SK-N-SH (cell line): ENCODE data around the gene AXIN1. TPM values are rescaled to one million over a fixed set of nuclear protein-coding genes. Genes with fewer than 3 reads are reported as not detected.

Source experiments
- CTCF ChIA-PET: fragments of 300-600, 350-600 bp; formaldehyde crosslinking; extraction: SDS; loops from one replicate; lab custom pipeline; 2021; lab: Yijun Ruan, JAX
- POLR2A ChIA-PET: fragments of 350-600 bp; sonication (Branson Sonifier 250); formaldehyde crosslinking; extraction: SDS; loops from one replicate; lab custom pipeline; 2020; ENCODE audit warnings: antibody characterized with exemption, inconsistent platforms; lab: Yijun Ruan, JAX
- DNase-seq: peaks from one replicate; pipeline ENCODE4 v3.0.0; 2012
- H2AFZ ChIP-seq: fragments of 200-600 bp; sonication (generic); 2 replicates; pipeline ENCODE4 v1.8.1; 2016; ENCODE audit warnings: antibody characterized with exemption, mild to moderate bottlenecking, low read depth
- H3F3A ChIP-seq: fragments of 200-600 bp; sonication (generic); replicated peaks from 2 replicates; pipeline ENCODE3; 2016; ENCODE audit warnings: antibody characterized with exemption, mild to moderate bottlenecking; ENCODE audit not compliant: insufficient read depth
- H3K27ac ChIP-seq, 2 experiments: fragments of 200-500 bp in 1 of 2; fragments of 200-600 bp in 1 of 2; sonication (Bioruptor generic) in 1 of 2; sonication (generic), shearing (Covaris generic) in 1 of 2; 2 replicates each; pipeline versions ENCODE4 v1.5.1 to v1.6.1; 2014 to 2016; ENCODE audit warnings: low read depth in 2 of 2, inconsistent platforms in 1 of 2, low read length in 1 of 2, mild to moderate bottlenecking in 1 of 2, mixed read lengths in 1 of 2
- H3K27me3 ChIP-seq: fragments of 200-600 bp; sonication (generic), shearing (Covaris generic); 2 replicates; pipeline ENCODE4 v1.6.1; 2016; ENCODE audit warnings: mixed run types; ENCODE audit not compliant: insufficient read depth
- H3K36me3 ChIP-seq, 2 experiments: fragments of 200-500 bp in 1 of 2; fragments of 200-600 bp in 1 of 2; sonication (Bioruptor generic) in 1 of 2; sonication (generic) in 1 of 2; replicated peaks in 1 of 2; 2 replicates each; pipeline versions ENCODE3 to v1.5.1; 2014 to 2016; ENCODE audit warnings: low read length in 1 of 2, mild to moderate bottlenecking in 1 of 2; ENCODE audit not compliant: insufficient read depth in 2 of 2, control insufficient read depth in 1 of 2
- H3K4me1 ChIP-seq, 2 experiments: fragments of 200-500 bp in 1 of 2; fragments of 200-600 bp in 1 of 2; sonication (Bioruptor generic) in 1 of 2; sonication (generic), shearing (Covaris generic) in 1 of 2; 2 replicates each; pipeline versions ENCODE4 v1.5.1 to v1.6.1; 2014 to 2016; ENCODE audit warnings: low read depth in 1 of 2, low read length in 1 of 2, mixed run types in 1 of 2; ENCODE audit not compliant: insufficient read depth in 2 of 2, control insufficient read depth in 1 of 2
- H3K4me2 ChIP-seq: fragments of 200-600 bp; sonication (generic), shearing (Covaris generic); 2 replicates; pipeline ENCODE4 v1.6.1; 2017; ENCODE audit warnings: mixed run types
- H3K4me3 ChIP-seq, 2 experiments: fragments of 200-500 bp in 1 of 2; fragments of 200-600 bp in 1 of 2; sonication (Bioruptor generic) in 1 of 2; sonication (generic), shearing (Covaris generic) in 1 of 2; 2 replicates each; pipeline versions ENCODE4 v1.5.1 to v1.8.1; 2014 to 2016; ENCODE audit warnings: low read depth in 2 of 2, inconsistent platforms in 1 of 2, low read length in 1 of 2, mild to moderate bottlenecking in 1 of 2, mixed read lengths in 1 of 2, moderate library complexity in 1 of 2
- H3K79me2 ChIP-seq: fragments of 200-600 bp; sonication (generic); 2 replicates; pipeline ENCODE4 v1.8.1; 2017; ENCODE audit warnings: mild to moderate bottlenecking; ENCODE audit not compliant: insufficient read depth
- H3K9ac ChIP-seq: fragments of 200-600 bp; sonication (generic); 2 replicates; pipeline ENCODE4 v1.6.1; 2017; ENCODE audit warnings: mixed run types
- H3K9me2 ChIP-seq: fragments of 200-600 bp; sonication (generic); 2 replicates; pipeline ENCODE4 v1.6.1; 2017; ENCODE audit warnings: mixed run types
- H3K9me3 ChIP-seq: fragments of 200-600 bp; sonication (generic); 2 replicates; pipeline ENCODE4 v1.6.1; 2017; ENCODE audit warnings: mixed run types, mild to moderate bottlenecking, moderate library complexity
- H4K20me1 ChIP-seq: fragments of 200-600 bp; sonication (generic); 2 replicates; pipeline ENCODE4 v1.6.1; 2017; ENCODE audit warnings: mild to moderate bottlenecking, mixed run types; ENCODE audit not compliant: insufficient read depth
- CHD2 ChIP-seq: fragments of 150-350 bp; IDR thresholded peaks from 2 replicates; pipeline ENCODE4 v1.6.1; 2018; ENCODE audit warnings: low read length; ENCODE audit not compliant: partially characterized antibody
- ELF1 ChIP-seq: IDR thresholded peaks from 2 replicates; pipeline ENCODE4 v1.4.0; 2012
- EZH2phosphoT487 ChIP-seq: fragments of 200-600 bp; sonication (generic); IDR thresholded peaks from 2 replicates; pipeline ENCODE4 v1.6.1; 2017; ENCODE audit warnings: low read depth, mixed run types, mild to moderate bottlenecking, antibody characterized with exemption, moderate library complexity, borderline replicate concordance
- FOXJ3 ChIP-seq: sonication (generic); formaldehyde crosslinking; IDR thresholded peaks from 2 replicates; pipeline ENCODE4 v1.5.1; 2020; ENCODE audit warnings: mild to moderate bottlenecking, missing genetic modification reagents
- FOXM1 ChIP-seq: IDR thresholded peaks from 2 replicates; pipeline ENCODE4 v1.4.0; 2012; ENCODE audit warnings: low read depth, mild to moderate bottlenecking
- GABPA ChIP-seq: IDR thresholded peaks from 2 replicates; pipeline ENCODE4 v1.4.0; 2012; ENCODE audit warnings: low read depth, mild to moderate bottlenecking
- GATA2 ChIP-seq: sonication (generic); formaldehyde crosslinking; IDR thresholded peaks from 2 replicates; pipeline ENCODE4 v1.5.0; 2020; ENCODE audit warnings: mild to moderate bottlenecking, missing genetic modification reagents
- MAX ChIP-seq: IDR thresholded peaks from 2 replicates; pipeline ENCODE4 v1.4.0; 2012; ENCODE audit warnings: low read depth
- MXI1 ChIP-seq: IDR thresholded peaks from 2 replicates; pipeline ENCODE4 v1.6.1; 2012; ENCODE audit warnings: mild to moderate bottlenecking, low read depth, low read length, improper control_type of control experiment
- NFIC ChIP-seq: IDR thresholded peaks from 2 replicates; pipeline ENCODE4 v1.4.0; 2012; ENCODE audit warnings: borderline replicate concordance
- PBX3 ChIP-seq: IDR thresholded peaks from 2 replicates; pipeline ENCODE4; 2012
- RFX5 ChIP-seq: IDR thresholded peaks from 2 replicates; pipeline ENCODE4 v1.6.1; 2012; ENCODE audit warnings: mild to moderate bottlenecking, improper control_type of control experiment, low read length
- SMC3 ChIP-seq: IDR thresholded peaks from 2 replicates; pipeline ENCODE4 v1.6.1; 2012; ENCODE audit warnings: low read depth, low read length, improper control_type of control experiment
- TCF12 ChIP-seq: IDR thresholded peaks from 2 replicates; pipeline ENCODE4 v1.4.0; 2012
- ZBTB33 ChIP-seq: IDR thresholded peaks from 2 replicates; pipeline ENCODE4 v1.4.0; 2012; ENCODE audit warnings: low read depth, borderline replicate concordance
- WGBS: methylation state at CpG from one replicate; pipeline ENCODE4 v1.1.6; 2017; ENCODE audit warnings: low lambda C conversion rate; 5-methylcytosine and 5-hydroxymethylcytosine counted together
- polyA plus RNA-seq, 3 experiments: library from polyadenylated mRNA; depleted of rRNA; stranded (reverse); fragments of >200 nt; gene quantifications; 2 replicates each; pipeline ENCODE4 v1.2.3, GENCODE V29; 2012

Gene AXIN1
- polyA plus RNA-seq, 1 of the 3 experiments (the other 2 are of a cell fraction), result 19.9 TPM

GRCh38 chr16:243348-243747, 109.2 kb downstream of the AXIN1 start (continued):
- no peak for TF ChIP-seq MAX
- TF ChIP-seq FOXM1, result no peak
- no peak for TF ChIP-seq RFX5
- no peak for TF ChIP-seq SMC3
- TF ChIP-seq GABPA, result no peak
- TF ChIP-seq, all 33 proteins: peak for 0

GRCh38 chr16:242281-242680, 110.2 kb downstream of the AXIN1 start:
- Histone ChIP-seq H3K79me2 (peaks cover 47% of the 10 kb centered on the region), H3K4me1 (no peaks in the 10 kb centered on the region), H3K4me2 (no peak overlapping the region), H3K4me3 (no peak overlapping the region), H2AFZ (no peak overlapping the region), H3K27me3 (no peaks in the 10 kb centered on the region), H3K27ac (no peak overlapping the region), H3K9ac (no peak overlapping the region), H3K9me2 (no peaks in the 10 kb centered on the region), H3K9me3 (no peaks in the 10 kb centered on the region), H4K20me1 (no peaks in the 10 kb centered on the region), H3F3A (no peaks in the 10 kb centered on the region), H3K36me3 (no peaks in the 10 kb centered on the region)
- CTCF ChIA-PET, result interaction anchor here (1.1 kb wide), 1 partner anchor 135 kb away, joined by 3 read pairs; no protein-coding TSS in a partner anchor
- DNase-seq, result no peak
- 93% methylated on average over 10 of the region's 10 CpGs for WGBS
- POLR2A ChIA-PET, result no interaction called here
- TF ChIP-seq TCF12 (no peak), CHD2 (no peak), FOXM1 (no peak), GATA2 (CRISPR knock-in tag) (no peak), ELF1 (no peak)

GRCh38 chr16:240559-240958, 112.0 kb downstream of the AXIN1 start:
- DNase-seq, result no peak
- no peak overlapping the region for H3K27ac ChIP-seq
- ChIA-PET POLR2A (no interaction called here), CTCF (interaction anchor here (1.5 to 1.6 kb wide), 3 partner anchors 9 to 122 kb away, joined by 4 to 9 read pairs (median 6); partner anchors contain the start of gene HBQ1)
- WGBS, result 94% methylated on average over 8 of the region's 8 CpGs
- no peaks in the 10 kb centered on the region for H3K4me1 ChIP-seq
- H3K4me3 ChIP-seq, result no peak overlapping the region
- peaks cover 49% of the 10 kb centered on the region for H3K79me2 ChIP-seq
- no peak overlapping the region for H3K9ac ChIP-seq
- TF ChIP-seq PBX3 (no peak), FOXJ3 (CRISPR knock-in tag) (no peak)
- peaks cover 6% of the 10 kb centered on the region for H3F3A ChIP-seq
- H3K36me3 ChIP-seq, result no peaks in the 10 kb centered on the region
- H3K9me3 ChIP-seq, result no peaks in the 10 kb centered on the region
- H4K20me1 ChIP-seq, result no peaks in the 10 kb centered on the region
- no peaks in the 10 kb centered on the region for H3K9me2 ChIP-seq
- no peak overlapping the region for H3K4me2 ChIP-seq
- no peak overlapping the region for H2AFZ ChIP-seq
- no peaks in the 10 kb centered on the region for H3K27me3 ChIP-seq

- POLR2A ChIA-PET, result no interaction called here
- CTCF ChIA-PET, result interaction anchor here (1.5 to 1.6 kb wide), 3 partner anchors 9 to 123 kb away, joined by 4 to 9 read pairs (median 6); partner anchors contain the start of gene HBQ1
- Histone ChIP-seq H3K9me3 (no peaks in the 10 kb centered on the region), H3K36me3 (no peaks in the 10 kb centered on the region), H3K27ac (no peak overlapping the region), H3K4me3 (no peak overlapping the region), H3K9me2 (no peaks in the 10 kb centered on the region), H3K4me1 (no peaks in the 10 kb centered on the region), H3K79me2 (peaks cover 49% of the 10 kb centered on the region), H3K9ac (no peak overlapping the region), H3K4me2 (no peak overlapping the region), H4K20me1 (no peaks in the 10 kb centered on the region), H2AFZ (no peak overlapping the region), H3F3A (peaks cover 13% of the 10 kb centered on the region), H3K27me3 (no peaks in the 10 kb centered on the region)
- DNase-seq, result no peak
- TF ChIP-seq MXI1 (no peak), NFIC (no peak), EZH2phosphoT487 (no peak), RFX5 (no peak), GATA2 (CRISPR knock-in tag) (no peak), ZBTB33 (no peak)
- 84% methylated on average over 3 of the region's 3 CpGs for WGBS
These were observed 112.6 kb downstream of the AXIN1 start for GRCh38 chr16:239948-240277.
